PFSK-1 (cell line): ENCODE data around the gene AKAP14.
A peak's percentile ranks its signal among the peaks of the same experiment; 100 is the strongest.

ENCODE experiments used
- FOXP2 ChIP-seq: optimal IDR thresholded peaks from 2 replicates; pipeline ENCODE3; 2011; ENCODE audit warnings: borderline replicate concordance, control low read depth, inconsistent platforms; ENCODE audit not compliant: insufficient read depth; ENCODE audit errors: extremely low read length, extremely low read depth
- POLR2AphosphoS5 ChIP-seq: IDR thresholded peaks from 2 replicates; pipeline ENCODE4 v1.6.1; 2012; ENCODE audit warnings: low read depth, mild to moderate bottlenecking, control low read depth, low read length, moderate library complexity
- REST ChIP-seq, 2 experiments: IDR thresholded peaks; 2 replicates each; pipeline versions ENCODE4 v1.6.1 to v1.8.0; 2011 to 2012; ENCODE audit warnings: low read depth in 2 of 2, low read length in 2 of 2, control low read depth in 1 of 2, inconsistent platforms in 1 of 2, mild to moderate bottlenecking in 1 of 2, moderate library complexity in 1 of 2; ENCODE audit not compliant: insufficient read depth in 1 of 2
- SIN3A ChIP-seq: IDR thresholded peaks from 2 replicates; pipeline ENCODE4 v1.6.1; 2012; ENCODE audit warnings: mild to moderate bottlenecking, low read length, moderate library complexity, borderline replicate concordance; ENCODE audit not compliant: insufficient read depth
- TAF1 ChIP-seq: IDR thresholded peaks from 2 replicates; pipeline ENCODE4 v1.6.1; 2012; ENCODE audit warnings: low read length, control low read depth, borderline replicate concordance; ENCODE audit not compliant: insufficient read depth

DNA sequence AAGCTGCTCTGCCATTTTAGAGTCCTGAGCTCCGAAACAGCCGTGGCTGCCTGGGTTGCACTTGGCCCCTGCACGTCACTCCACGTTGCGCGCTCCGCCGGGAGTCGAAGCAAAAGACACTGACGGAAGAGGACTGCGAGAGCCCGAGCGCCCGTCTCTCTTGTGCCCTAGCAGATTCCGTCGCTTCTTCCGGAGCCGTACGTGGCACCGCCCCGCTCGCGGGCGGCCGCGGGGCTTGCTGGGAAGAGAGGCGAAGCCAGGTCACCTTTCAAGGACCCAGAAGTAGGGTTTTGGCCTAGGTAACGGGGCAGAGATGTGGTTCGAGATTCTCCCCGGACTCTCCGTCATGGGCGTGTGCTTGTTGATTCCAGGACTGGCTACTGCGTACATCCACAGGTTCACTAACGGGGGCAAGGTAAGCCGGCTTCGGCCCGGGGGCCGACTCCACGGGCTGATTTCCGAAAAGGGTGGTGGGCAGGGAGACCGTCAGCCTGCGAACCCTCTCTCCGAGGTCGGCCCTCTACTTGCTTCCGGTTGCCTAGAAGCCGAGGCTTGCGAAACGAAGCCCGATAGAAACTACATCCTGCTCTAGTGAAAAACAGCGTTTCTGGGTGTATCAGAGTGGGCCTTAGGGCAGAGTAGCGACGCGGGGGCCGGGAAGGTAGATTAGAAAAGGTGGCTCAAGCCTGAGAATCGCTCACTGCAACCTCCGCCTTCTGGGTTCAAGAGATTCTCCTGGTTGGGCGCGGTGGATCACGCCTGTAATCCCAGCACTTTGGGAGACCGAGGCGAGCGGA is 23.9 kb upstream of the AKAP14 start, which contains the start of the genes NDUFA1 and RNF113A:
- 0 out of 4 replicates have a peak, but pooled peaks of 1 of the 2 experiments have one; percentile 48 for TF ChIP-seq REST (IDR thresholded peaks at IDR 0.05; ENCODE audit: insufficient read depth in 1 of 2, low read depth in 2 of 2, low read length in 2 of 2)
- TF ChIP-seq POLR2AphosphoS5 = peak; percentile 89
- TF ChIP-seq FOXP2 = peak; percentile 57
- TF ChIP-seq TAF1 = peak; percentile 91
- no peak for TF ChIP-seq SIN3A
